Measurements from ENCODE around the gene MS4A7.

Gene MS4A7

GRCh38 chr11:60367009-60367408, 11.3 kb upstream of the MS4A7 start:
- in situ Hi-C loops (cut with HindIII; ENCODE audit: low pct_ligation_motif_present, low sequenced_read_pairs): no loop called here
- no peaks in the 10 kb centered on the region for H3K36me3 ChIP-seq (replicated peaks)
- H3K4me3 ChIP-seq (ENCODE audit: low read depth, low read length): no peak overlapping the region
- H3K27ac ChIP-seq: no peak overlapping the region
- H3K27me3 ChIP-seq (replicated peaks): no peaks in the 10 kb centered on the region
- TF ChIP-seq CTCF (IDR thresholded peaks at IDR 0.05; ENCODE audit: low read depth, low read length, missing control alignments): no peak
- DNase-seq: no peak

- in situ Hi-C loops (cut with HindIII; ENCODE audit: low pct_ligation_motif_present, low sequenced_read_pairs): no loop called here
- Histone ChIP-seq H3K27me3 (replicated peaks) (no peaks in the 10 kb centered on the region), H3K36me3 (replicated peaks) (no peaks in the 10 kb centered on the region), H3K27ac (no peak overlapping the region), H3K4me3 (ENCODE audit: low read depth, low read length) (no peak overlapping the region)
- no peak for DNase-seq
- no peak for TF ChIP-seq CTCF (IDR thresholded peaks at IDR 0.05; ENCODE audit: low read depth, low read length, missing control alignments)
These were observed 10.4 kb upstream of the MS4A7 start for GRCh38 chr11:60367896-60368295.

GRCh38 chr11:60370252-60370810, 8.0 kb upstream of the MS4A7 start:
- H3K27me3 ChIP-seq (replicated peaks): no peaks in the 10 kb centered on the region
- in situ Hi-C loops (cut with HindIII; ENCODE audit: low pct_ligation_motif_present, low sequenced_read_pairs): no loop called here
- no peak overlapping the region for H3K27ac ChIP-seq
- no peak overlapping the region for H3K4me3 ChIP-seq (ENCODE audit: low read depth, low read length)
- TF ChIP-seq CTCF (IDR thresholded peaks at IDR 0.05; ENCODE audit: low read depth, low read length, missing control alignments): no peak
- DNase-seq: no peak
- no peaks in the 10 kb centered on the region for H3K36me3 ChIP-seq (replicated peaks)

- Histone ChIP-seq H3K27ac (no peak overlapping the region), H3K4me3 (ENCODE audit: low read depth, low read length) (no peak overlapping the region), H3K27me3 (replicated peaks) (no peaks in the 10 kb centered on the region), H3K36me3 (replicated peaks) (no peaks in the 10 kb centered on the region)
- DNase-seq: peak; percentile 1
- in situ Hi-C loops (cut with HindIII; ENCODE audit: low pct_ligation_motif_present, low sequenced_read_pairs): no loop called here
- no peak for TF ChIP-seq CTCF (IDR thresholded peaks at IDR 0.05; ENCODE audit: low read depth, low read length, missing control alignments)
These were observed 7.5 kb upstream of the MS4A7 start for GRCh38 chr11:60370811-60371298.

- no peak overlapping the region for H3K27ac ChIP-seq
- H3K36me3 ChIP-seq (replicated peaks): no peaks in the 10 kb centered on the region
- no peak overlapping the region for H3K4me3 ChIP-seq (ENCODE audit: low read depth, low read length)
- in situ Hi-C loops (cut with HindIII; ENCODE audit: low pct_ligation_motif_present, low sequenced_read_pairs): no loop called here
- DNase-seq: no peak
- TF ChIP-seq CTCF (IDR thresholded peaks at IDR 0.05; ENCODE audit: low read depth, low read length, missing control alignments): no peak
- no peaks in the 10 kb centered on the region for H3K27me3 ChIP-seq (replicated peaks)
These were observed 6.9 kb upstream of the MS4A7 start for GRCh38 chr11:60371386-60371785.

- Histone ChIP-seq H3K27ac (no peak overlapping the region), H3K36me3 (replicated peaks) (no peaks in the 10 kb centered on the region), H3K4me3 (ENCODE audit: low read depth, low read length) (no peak overlapping the region), H3K27me3 (replicated peaks) (no peaks in the 10 kb centered on the region)
- in situ Hi-C loops (cut with HindIII; ENCODE audit: low pct_ligation_motif_present, low sequenced_read_pairs): no loop called here
- DNase-seq: no peak
- no peak for TF ChIP-seq CTCF (IDR thresholded peaks at IDR 0.05; ENCODE audit: low read depth, low read length, missing control alignments)
These were observed 6.5 kb upstream of the MS4A7 start for GRCh38 chr11:60371854-60372253.

All from brain microvascular endothelial cell (primary cell).